ENCODE results near the gene LRRC40. TPM values are rescaled to one million over a fixed set of nuclear protein-coding genes. Genes with fewer than 3 reads are reported as not detected.
"Not testable (repeated sequence)": the region's sequence is repeated elsewhere in the genome, so short reads cannot be mapped to it uniquely, and the experiment has no call there.

LRRC40 gene
- total RNA-seq: 10 to 100 TPM; 12.4 to 17.2 TPM
- long read RNA-seq, donor 1, partial matches to known transcripts: 1 of 7 reads
- long read RNA-seq, donor 1, other reads (novel, unspliced or antisense): 4 of 7 reads
- long read RNA-seq, donor 2, transcript LRRC40-201 (15 exons, 2,884 nt): major isoform, 5 of 8 reads
- long read RNA-seq, donor 2, partial matches to known transcripts: 2 of 8 reads
- long read RNA-seq, donor 2, other reads (novel, unspliced or antisense): 1 of 8 reads

DNA sequence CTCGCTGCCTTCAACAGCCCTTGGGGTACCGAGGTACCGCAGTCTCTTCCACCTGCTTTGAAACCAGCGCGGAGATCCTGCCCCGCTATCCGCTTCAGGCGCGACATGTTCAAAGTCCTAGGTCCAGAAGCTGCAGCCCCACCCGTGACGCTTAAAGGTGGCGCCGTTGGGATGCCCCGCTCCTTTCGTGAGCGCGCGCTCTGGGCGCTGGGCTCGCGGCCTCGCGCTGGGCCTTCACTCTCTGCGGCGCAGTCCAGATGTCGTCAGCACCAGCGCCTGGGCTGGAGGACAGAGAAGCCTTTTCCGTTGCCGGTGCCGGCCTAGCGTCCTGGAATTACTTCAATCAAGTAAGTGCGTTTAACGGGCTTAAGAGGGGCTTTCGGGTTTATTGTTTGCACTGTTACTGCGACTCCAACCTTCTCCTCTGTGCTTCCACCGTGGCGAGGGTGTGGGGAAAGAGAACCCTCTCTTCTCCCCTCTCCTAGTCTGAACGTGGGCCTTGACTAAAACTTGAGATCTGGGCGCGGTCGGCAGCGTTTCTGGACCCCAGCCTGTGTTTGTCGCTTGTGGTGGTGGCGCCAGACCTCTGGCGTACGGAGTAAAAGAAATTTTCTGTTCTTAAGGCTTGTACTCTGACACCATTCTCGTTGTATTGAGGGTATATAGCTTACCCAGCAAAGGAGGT lies at the start of gene LRRC40:
LRRC40 (minus strand) TSS at position 146 of the 685 bp plus-strand sequence; CDS start at position 107, 39 bp downstream.
- DNase-seq (ENCODE audit: low spot score): peak; percentile 99
- intact Hi-C loops (cut with DNase I): no loop called here

DNA sequence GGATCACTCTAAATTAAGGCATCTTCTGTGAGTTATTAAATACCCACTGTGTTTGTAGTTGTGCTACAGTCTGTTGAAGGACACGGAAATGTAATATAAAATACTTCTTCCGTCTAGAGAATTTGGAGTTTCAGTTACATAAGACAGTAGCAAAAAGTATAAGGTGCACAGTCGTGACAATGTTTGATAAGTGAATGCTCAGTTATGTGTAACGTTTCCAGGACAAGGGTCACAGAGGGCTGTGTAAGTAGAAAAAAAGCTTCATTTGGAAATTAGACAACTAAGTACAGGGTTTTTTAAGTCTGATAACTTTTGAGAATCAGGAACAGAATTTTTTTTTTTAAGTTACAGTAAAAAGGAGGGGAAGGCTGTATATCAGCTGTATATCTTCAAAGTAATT lies 43.4 kb upstream of the LRRC40 start:
- DNase-seq (ENCODE audit: low spot score): no peak
- intact Hi-C loops (cut with DNase I): no loop called here

DNA sequence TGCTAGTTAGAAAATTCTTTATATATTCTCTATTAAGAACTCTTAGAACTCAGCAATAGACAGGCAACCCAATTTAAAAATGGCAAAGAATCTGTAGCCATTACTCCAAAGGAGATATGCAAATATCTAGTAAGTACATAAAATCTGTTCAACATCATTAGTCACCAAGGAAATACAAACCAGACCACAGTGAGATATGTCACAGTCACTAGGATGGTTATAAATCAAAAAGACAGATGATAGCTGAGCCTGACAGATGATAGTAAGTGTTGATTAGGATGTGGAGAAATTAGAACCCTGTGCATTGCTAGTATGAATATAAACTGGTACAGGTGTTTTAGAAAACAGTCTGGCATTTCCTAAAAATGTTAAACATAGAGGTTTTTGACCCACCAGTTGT lies 42.4 kb upstream of the LRRC40 start:
- no peak for DNase-seq (ENCODE audit: low spot score)
- intact Hi-C loops (cut with DNase I): no loop called here

DNA sequence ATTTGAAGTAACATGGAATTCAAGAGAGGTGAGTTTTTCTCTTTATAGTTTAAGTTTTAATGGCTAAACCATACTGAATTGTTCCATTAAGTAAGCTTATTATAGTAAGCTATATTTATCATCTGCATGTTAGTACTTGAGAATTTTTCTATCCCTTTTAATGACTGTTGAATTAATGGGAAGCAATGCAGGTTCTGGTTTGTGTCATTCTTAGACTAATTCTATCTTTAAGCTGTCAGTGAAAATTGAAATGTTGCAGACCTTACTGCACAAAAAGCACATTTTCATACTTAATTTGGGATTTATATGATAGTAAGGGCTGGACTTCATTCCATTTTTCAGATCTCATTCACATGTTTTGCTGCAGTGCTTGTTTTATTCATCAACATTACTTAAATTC lies 41.7 kb upstream of the LRRC40 start:
- intact Hi-C loops (cut with DNase I): no loop called here
- no peak for DNase-seq (ENCODE audit: low spot score)

DNA sequence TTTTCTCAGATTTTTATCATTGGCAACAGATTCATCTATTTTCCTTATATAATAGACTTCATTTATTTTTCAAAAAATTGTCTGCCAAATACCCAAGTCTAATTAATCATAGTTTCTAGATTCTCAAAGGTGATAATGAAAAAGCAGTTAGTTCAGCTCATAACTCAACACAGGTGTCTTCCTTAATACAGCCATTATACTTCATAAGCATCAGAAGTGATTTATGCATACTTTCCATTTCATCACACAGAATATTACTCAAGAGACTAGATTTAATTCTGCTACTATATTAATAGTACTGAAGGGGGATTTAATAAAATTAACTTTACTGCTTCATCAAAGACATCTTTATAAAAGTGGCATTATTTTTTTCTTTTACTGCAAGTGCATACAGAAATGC lies 34.6 kb upstream of the LRRC40 start:
- intact Hi-C loops (cut with DNase I): no loop called here
- DNase-seq (ENCODE audit: low spot score): no peak

DNA sequence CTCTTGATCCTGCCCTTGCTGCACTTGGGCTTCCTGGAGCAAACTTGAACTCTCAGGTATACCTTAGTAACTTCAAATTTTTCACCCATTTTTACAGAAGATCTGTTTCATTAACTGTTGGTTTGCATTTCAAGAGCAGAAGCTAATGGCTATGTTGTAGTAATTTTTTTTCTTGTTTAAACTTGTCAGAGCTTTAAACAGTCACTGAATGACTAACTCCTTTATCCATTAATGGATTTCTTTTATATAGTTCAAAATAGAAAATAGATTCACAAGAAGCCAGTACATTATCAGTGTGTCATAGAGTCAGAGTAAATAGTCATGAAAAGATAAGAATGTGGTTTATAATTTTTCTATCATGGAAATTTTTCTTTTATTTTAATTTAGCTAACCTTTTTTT lies 29.4 kb upstream of the LRRC40 start:
- no peak for DNase-seq (ENCODE audit: low spot score)
- intact Hi-C loops (cut with DNase I): no loop called here

DNA sequence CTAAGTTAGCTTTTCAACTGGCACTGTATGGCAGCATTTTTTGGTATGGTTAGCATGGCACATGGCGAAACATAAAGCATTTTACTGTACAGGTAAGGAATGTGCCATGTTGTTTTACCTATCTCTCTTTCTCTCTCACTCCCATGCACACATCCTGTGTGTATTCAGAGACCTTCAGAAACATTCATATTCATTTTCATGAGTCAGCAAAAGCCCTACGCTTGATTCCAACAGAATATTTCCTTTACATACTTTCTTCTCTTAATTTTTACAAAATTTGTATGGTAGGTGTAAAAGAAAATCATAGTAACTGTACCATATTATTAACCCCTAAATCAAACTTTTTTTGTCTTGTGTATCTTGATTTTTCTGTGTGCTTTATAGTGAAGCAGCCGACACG lies 26.1 kb upstream of the LRRC40 start:
- intact Hi-C loops (cut with DNase I): no loop called here

DNA sequence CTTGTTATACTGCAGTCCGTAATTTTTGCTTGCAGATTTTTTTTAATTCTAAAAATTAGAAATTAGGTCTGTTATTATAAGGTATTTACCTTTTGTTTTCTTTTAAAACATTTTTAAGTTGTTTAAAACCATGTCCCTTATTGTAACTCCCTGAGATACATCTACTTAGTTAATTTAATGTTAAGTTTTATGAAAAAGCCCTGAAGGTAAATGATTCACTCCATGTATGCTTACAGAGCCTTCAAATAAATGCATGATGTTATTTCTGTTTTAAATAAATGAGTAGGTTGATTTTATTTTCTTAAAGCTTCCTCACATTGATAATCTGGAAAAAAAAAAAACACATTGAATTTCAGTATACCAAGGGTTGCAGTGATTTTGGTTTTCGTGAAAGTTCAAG lies 23.3 kb upstream of the LRRC40 start:
- intact Hi-C loops (cut with DNase I): no loop called here

More for the DNA sequence above, 26.1 kb upstream of the LRRC40 start:
- DNase-seq (ENCODE audit: low spot score): no peak

DNA sequence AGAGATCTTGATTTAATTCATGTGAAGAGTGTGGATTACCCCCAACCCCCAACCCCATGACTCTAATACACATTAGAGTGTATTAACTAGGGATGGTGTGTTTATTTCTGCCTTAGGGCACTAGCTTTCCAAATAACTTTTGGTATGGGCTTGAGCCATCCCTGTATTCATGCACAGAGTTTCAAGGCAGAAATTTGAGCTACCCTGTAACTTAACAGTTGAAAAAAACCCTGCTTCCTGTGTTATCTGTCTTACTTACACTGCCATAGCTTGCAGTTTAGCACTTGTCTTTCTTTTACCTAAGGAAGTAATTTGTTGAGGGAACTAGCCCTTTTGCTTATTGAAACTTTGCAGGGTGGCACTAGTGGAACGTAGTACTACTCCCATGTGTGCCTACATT lies 22.1 kb upstream of the LRRC40 start:
- intact Hi-C loops (cut with DNase I): no loop called here

More for the DNA sequence above, 23.3 kb upstream of the LRRC40 start:
- no peak for DNase-seq (ENCODE audit: low spot score)

DNA sequence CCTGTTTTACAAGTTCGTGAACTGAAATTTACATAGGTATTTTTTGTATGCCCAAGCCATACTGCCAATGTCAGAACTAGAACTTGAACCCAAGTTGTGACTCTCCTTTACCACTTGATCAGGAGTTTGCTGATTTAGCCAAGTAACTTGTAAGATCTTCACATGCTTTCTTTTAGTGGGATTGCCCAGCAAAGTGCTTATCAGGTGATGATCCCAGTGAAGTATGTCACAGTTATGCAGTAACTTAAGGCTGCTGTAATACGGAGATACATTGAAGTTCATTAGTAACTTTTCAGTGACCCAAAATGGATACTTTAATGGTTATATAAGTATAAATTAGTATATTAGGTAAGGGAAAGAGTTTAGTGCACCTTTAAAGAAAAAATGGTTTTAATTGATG lies 19.6 kb upstream of the LRRC40 start:
- intact Hi-C loops (cut with DNase I): no loop called here
- DNase-seq (ENCODE audit: low spot score): no peak

More for the DNA sequence above, 22.1 kb upstream of the LRRC40 start:
- DNase-seq (ENCODE audit: low spot score): no peak

DNA sequence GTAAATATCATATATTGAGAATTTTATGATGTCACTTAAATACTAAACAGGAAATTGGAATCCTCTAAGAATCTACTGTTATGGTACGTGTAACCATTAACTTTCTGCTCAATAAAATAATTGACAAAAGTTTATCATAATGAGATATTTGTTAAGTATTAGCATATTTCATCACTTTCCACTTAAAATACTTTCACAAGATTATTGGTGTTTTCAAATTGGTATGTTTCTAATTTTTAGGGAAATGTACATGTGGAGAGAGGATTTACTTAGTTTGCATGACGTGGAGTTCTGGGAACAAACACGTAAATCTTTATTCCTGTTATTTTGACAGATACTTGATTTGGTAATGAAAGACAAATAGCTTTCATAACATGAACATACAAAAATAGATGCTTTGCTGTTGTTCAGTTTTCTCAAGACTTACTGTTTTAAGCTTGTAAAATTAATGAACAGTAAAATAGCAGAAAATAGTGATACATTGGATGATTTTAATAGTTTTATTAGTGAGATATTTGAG lies 17.4 kb upstream of the LRRC40 start:
- intact Hi-C loops (cut with DNase I): no loop called here
- no peak for DNase-seq (ENCODE audit: low spot score)

DNA sequence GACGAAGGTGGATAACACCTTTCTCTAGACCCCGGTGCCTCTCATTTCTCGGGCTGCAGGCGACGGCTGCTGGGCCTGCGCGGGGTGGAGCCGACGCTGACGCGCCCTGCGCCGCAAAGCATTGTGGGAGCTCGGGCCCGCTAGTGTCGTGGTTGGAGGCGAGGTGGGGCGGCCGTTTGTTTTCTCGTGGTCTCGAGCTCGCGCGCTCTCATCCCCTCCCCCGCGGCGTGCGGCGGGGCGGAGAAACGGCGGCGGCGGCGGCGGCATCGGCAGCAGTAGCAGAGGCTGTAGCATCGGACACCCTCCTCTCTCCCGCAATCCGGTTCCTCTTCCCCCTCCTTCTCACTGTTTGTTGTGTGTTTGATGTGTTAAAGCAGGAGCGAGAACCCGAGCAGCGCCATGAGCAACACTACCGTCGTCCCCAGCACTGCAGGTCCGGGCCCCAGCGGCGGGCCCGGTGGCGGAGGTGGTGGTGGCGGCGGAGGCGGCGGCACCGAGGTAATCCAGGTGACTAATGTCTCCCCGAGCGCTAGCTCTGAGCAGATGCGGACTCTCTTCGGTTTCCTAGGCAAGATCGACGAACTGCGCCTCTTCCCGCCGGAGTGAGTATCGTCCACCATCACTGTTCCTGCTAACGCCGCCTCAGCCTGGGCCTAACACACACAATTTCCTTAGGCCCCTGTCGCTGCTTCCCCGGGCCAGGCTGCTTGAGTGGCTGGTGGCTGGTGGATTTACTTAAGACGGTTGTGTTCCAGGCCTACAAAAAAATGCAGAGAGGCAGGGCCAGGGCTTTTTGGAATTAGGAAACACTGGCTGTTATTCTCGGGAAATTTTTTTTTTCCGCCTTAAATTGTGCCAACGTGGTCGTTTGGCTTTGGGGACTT lies 16.1 kb upstream of the LRRC40 start, which contains the start of gene SRSF11:
SRSF11 (plus strand) TSS at position 143 of the 884 bp plus-strand sequence; CDS start at position 400, 257 bp downstream.
- DNase-seq (ENCODE audit: low spot score): peak; percentile 99
- intact Hi-C loops (cut with DNase I): no loop called here

DNA sequence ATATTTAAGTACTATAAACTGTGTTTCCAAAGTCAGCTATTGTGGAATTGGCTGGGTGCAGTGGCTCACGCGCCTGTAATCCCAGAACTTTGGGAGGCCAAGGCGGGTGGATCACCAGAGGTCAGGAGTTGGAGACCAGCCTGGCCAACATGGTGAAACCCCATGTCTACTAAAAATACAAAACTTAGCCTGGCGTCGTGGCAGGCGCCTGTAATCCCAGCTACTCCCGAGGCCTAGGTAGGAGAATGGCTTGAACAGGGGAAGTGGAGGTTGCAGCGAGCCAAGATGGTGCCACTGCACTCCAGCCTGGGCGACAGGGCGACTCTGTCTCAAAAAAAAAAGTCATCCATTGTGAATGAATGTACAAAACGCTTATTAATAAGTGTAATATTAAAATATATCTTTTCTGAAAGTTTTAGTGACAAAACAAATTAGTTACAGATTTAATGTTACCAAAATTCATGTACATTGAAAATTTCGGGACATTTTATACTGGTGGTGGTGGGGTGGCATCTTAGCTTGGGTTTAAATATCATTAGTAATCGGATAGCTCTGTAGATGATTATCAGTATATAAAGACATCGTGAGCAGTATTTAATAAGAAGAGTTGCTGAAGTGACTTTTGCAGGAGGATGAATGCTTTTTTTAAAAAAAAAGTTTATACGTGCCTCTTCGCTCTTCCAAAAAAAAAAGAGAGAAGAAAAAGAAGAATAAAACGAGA lies 15.3 kb upstream of the LRRC40 start:
- intact Hi-C loops (cut with DNase I): no loop called here
- no peak for DNase-seq (ENCODE audit: low spot score)

DNA sequence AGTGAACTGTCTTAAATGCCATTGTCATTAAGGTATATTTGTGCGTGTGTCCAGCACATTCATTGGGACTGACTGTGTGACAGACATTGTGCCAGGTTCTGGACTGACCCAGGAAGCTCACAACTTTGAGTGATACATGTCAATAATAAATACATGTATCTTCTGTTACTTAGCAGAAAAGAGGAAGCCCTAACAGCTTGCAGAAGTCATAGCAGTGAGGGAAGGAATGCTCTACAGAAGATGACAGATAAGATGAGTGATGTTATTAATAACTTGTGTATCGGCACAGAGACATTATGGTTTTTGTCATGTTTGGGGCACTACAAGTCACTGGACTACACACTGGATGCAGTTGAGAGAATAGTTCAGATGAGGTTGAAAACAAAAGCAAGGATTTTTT lies 14.6 kb upstream of the LRRC40 start:
- intact Hi-C loops (cut with DNase I): no loop called here
- no peak for DNase-seq (ENCODE audit: low spot score)

DNA sequence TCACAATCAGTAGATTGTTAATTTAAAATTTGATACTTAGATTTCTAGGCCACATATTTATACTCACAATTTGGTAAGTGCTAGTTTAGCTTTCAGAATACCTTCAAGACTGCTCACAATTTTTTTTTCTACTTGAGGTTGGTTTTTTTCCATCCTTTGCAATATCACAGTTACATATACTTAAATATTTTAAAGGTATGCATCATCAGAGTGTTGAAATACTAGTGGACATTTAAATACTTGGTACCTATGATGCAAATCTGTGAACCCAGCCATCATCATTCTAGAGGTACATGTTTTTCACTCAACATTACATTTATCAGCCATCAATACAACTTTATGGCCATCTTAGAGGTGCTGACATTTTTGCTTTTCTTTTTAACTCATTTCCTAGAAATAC lies 6.2 kb upstream of the LRRC40 start:
- no peak for DNase-seq (ENCODE audit: low spot score)
- intact Hi-C loops (cut with DNase I): no loop called here

DNA sequence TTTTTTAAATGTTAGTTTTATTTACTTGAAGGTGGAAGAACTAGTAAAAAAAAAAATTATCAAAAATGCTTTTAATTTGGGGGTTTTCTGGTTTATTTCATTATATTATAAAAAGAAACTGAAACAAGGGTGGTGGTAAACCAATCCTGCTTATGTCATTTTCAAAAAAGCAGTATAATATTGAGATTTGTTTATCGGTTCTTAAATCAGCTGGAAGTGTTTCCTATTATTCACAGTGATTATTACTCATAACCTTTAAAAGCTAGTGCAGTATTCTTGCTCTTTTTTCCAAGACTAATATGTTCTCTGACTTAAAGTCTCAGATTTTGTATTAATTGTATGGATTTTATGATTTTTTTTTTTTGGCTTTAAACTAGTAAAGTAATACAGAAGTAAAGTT lies 5.4 kb upstream of the LRRC40 start:
- no peak for DNase-seq (ENCODE audit: low spot score)
- intact Hi-C loops (cut with DNase I): no loop called here

DNA sequence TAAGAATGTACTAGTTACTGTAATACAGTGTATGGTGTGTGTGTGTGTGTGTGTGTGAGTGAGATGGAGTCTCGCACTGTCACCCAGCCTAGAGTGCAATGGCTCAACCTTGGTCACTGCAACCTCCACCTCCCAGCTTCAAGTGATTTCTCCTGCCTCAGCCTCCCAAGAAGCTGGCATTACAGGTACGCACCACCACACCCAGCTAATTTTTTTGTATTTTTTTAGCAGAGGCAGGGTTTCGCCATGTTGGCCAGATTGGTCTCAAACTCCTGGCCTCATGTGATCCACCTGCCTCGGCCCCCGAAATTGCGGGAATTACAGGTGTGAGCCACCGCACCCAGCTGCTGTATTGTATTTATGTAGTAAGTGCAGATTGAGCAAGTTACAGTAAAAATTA lies 2.9 kb upstream of the LRRC40 start:
- intact Hi-C loops (cut with DNase I): no loop called here
- DNase-seq (ENCODE audit: low spot score): no peak

DNA sequence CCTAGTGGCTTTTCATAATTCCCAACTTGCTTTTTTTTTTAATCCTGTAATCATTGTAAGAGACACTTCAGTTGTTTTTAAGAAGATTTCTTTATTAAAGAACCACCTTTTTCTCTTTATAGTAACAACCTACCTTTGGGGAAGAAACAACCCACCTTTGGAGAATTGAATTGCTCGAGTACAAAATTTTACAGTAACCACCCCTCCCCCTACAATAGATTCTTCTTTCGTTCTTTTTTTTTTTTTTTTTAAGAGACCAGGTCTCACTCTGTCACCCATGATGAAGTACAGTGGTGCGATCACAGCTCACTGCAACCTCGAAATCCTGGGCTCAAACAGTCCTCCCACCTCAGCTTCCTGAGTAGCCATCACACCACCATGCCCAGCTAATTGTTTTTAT lies 2.1 kb upstream of the LRRC40 start:
- DNase-seq (ENCODE audit: low spot score): no peak
- intact Hi-C loops (cut with DNase I): no loop called here

DNA sequence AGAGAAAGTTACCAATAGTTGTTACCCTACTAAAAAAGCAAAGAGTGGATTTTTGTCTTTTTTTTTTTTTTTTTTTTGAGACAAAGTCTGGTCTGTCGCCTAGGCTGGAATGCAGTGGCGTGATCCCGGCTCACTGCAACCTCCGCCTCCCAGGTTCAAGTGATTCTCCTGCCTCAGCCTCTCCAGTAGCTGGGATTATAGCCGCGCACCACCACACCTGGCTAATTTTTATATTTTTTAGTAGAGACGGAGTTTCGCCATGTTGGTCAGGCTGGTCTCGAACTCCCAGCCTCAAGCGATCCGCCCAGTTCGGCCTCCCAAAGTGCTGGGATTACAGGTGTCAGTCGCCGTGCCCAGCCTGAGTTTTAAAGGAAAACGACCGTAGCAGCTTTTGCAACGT lies 1.5 kb upstream of the LRRC40 start:
- DNase-seq (ENCODE audit: low spot score); intact Hi-C loops (cut with DNase I): not testable (repeated sequence)

All from posterior vena cava (tissue), 2 donors.